ENCODE measurements around the gene FAM240B. TPM values are rescaled to one million over a fixed set of nuclear protein-coding genes. Genes with fewer than 3 reads are reported as not detected.

FAM240B gene
- not detected for total RNA-seq
- long read RNA-seq: 0 reads

GRCh38 chr9:38720083-38720745, at the start of gene FAM240B:
Gene FAM240B, minus strand, starts transcription at chr9:38720133. Its CDS starts 16,134 bp downstream, at chr9:38703999.
- no peak for DNase-seq
- intact Hi-C loops (cut with DNase I, micrococcal nuclease): no loop called here
- ATAC-seq: no peak

DNA sequence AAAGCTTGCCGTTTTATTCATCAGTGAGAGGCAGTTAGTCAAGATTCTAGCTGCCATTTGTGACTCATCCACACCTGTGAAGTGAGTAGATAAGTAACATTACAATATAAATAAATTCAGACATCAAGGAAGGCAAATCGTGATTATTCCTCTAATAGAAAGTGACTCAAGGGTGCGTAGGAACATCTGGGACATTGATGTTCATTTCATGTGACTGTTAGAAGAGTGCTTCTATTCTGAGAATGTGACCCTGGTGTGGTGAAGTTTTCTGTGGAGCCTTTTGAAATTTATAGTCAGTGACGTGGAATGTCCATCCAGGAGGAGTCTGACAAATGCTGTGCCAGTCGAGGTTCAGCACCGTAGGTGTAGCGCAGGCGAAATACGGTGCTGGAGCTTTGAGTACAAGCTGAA, 48.4 kb upstream of the FAM240B start:
- intact Hi-C loops (cut with DNase I, micrococcal nuclease): no loop called here
- ATAC-seq: no peak
- DNase-seq: no peak

GRCh38 chr9:38765101-38765500, 45.2 kb upstream of the FAM240B start:
- ATAC-seq: no peak
- intact Hi-C loops (cut with DNase I, micrococcal nuclease): no loop called here
- DNase-seq: no peak

DNA sequence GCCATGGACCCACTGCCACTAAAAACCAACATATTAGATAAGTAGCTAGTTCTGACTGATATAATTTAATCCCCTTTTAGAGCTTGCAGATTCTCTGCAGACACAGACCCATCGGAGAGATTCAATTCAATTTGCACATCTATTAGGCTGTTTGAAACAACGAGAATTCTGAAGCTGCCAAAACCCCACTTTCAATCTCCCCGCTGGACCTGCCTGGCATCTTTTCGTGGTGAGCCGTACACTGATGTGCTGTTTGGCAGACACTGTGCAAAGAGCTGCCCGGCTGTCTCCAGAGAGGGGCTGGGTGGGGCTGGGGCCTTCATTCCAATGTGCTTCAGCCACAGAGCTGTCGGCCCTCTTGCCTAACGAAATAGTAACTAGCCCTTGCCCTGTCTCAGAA, 42.1 kb upstream of the FAM240B start:
- no peak for DNase-seq
- intact Hi-C loops (cut with DNase I, micrococcal nuclease): no loop called here
- ATAC-seq: no peak

DNA sequence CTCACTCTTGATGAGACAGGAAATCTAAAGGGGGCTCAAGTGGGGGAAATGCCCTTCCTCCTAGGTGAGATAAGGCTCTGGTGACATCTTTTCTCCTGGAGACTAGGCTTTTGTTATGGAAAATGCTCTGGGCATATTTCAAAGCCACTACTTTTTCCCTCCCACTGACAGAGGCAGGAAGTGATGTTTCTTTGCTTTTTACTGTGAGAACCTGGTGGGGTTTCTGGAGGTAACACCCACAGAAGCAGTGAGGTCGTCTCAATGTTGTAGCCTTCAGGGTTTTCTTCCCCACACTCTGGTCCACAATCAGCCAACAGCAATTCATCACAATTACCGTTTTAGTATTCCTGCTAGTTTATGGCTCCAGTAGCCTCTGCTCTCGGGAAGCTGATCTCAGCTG, 41.4 kb upstream of the FAM240B start:
- DNase-seq: no peak

DNA sequence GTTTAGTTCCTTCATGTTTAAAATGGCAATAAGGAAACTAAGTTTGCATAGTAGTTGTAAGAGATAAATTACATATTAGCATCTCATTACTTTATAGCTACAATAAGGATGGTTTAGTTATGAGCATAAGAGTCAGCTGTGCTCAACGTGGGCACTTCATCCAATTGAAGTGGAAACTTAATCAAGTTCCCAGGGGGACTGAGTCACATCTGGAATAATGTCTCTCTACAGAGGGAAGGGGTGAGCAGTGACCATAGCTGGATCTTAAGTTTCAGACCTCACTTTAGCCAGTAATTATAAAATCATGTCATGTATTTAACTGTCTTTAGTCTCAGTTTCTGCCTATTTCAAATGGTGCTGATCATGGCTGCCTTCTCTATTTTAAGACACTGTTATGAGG, 36.8 kb upstream of the FAM240B start:
- intact Hi-C loops (cut with DNase I, micrococcal nuclease): no loop called here
- no peak for ATAC-seq
- DNase-seq: no peak

More for the DNA sequence above, 41.4 kb upstream of the FAM240B start:
- ATAC-seq: no peak
- intact Hi-C loops (cut with DNase I, micrococcal nuclease): no loop called here

DNA sequence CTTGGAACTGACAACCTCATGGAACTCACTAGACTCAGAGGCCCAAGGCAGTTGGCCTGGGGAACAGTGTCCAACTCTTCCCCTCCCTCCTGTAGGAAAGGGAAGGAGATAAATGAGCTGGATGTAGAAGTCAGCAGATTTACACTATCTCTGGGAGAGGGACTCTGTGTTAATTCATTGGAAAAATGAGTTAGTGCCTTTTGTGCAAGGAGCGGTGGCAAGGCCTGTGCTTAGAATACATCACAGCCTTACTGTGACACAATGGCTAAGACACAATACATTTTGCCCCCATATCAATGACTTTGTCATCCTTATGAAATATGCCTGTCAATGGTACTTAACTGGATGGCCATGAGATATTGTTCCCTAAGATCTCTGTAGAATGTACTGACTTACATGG, 28.0 kb upstream of the FAM240B start:
- no peak for ATAC-seq
- intact Hi-C loops (cut with DNase I, micrococcal nuclease): no loop called here
- DNase-seq: no peak

GRCh38 chr9:38747067-38747466, 27.1 kb upstream of the FAM240B start:
- ATAC-seq (no peak), DNase-seq (no peak)
- intact Hi-C loops (cut with DNase I, micrococcal nuclease): no loop called here

- no peak for ATAC-seq
- DNase-seq: no peak
- intact Hi-C loops (cut with DNase I, micrococcal nuclease): no loop called here
These were observed 26.4 kb upstream of the FAM240B start for GRCh38 chr9:38746303-38746702.

DNA sequence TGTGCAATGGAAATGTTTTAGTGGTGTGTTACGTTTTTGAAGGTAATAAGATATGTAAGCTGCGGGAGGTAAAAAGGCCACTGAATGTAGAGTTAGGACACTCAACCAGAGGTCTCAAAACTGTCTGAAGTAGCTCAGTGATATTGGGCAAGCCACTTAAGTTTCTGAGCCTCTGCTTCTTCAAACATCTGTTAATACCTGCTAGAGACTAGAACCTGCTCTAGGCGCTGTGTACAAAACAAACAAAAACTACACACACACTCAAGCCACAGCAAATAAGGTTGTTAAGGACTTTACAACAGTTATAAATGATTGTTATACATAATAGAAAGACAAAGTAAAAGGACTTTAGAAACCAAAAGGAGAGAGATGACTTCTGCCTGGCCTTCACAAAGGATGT, 24.6 kb upstream of the FAM240B start:
- intact Hi-C loops (cut with DNase I, micrococcal nuclease): no loop called here
- DNase-seq: no peak
- ATAC-seq: no peak

DNA sequence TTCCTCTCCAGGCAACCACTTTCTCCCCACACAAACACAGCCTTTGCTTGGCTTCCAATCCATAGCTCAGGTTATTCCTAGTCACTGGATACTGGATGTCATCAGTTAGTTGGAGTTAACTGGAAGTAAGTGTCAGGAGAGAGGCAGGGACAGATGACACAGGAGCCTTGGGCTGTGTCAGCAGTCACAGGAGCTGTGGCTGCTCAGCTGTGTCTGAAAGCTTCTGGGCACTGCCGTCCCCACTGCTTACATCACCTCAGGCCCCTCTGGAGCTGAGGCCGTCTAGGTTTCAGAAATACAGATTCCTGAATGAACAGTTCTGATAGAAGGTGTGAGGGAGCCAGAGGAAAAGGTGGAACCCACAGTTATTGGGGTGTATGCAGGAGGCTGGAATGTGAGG, 17.3 kb upstream of the FAM240B start:
- ATAC-seq: no peak
- no peak for DNase-seq
- intact Hi-C loops (cut with DNase I, micrococcal nuclease): no loop called here

- ATAC-seq: no peak
- intact Hi-C loops (cut with DNase I, micrococcal nuclease): no loop called here
- DNase-seq: no peak
These were observed 14.9 kb upstream of the FAM240B start for GRCh38 chr9:38734831-38735230.

- intact Hi-C loops (cut with DNase I, micrococcal nuclease): no loop called here
- ATAC-seq (no peak), DNase-seq (no peak)
These were observed 13.6 kb upstream of the FAM240B start for GRCh38 chr9:38733503-38733902.

- ATAC-seq (no peak), DNase-seq (no peak)
- intact Hi-C loops (cut with DNase I, micrococcal nuclease): no loop called here
These were observed 13.0 kb upstream of the FAM240B start for GRCh38 chr9:38732885-38733284.

DNA sequence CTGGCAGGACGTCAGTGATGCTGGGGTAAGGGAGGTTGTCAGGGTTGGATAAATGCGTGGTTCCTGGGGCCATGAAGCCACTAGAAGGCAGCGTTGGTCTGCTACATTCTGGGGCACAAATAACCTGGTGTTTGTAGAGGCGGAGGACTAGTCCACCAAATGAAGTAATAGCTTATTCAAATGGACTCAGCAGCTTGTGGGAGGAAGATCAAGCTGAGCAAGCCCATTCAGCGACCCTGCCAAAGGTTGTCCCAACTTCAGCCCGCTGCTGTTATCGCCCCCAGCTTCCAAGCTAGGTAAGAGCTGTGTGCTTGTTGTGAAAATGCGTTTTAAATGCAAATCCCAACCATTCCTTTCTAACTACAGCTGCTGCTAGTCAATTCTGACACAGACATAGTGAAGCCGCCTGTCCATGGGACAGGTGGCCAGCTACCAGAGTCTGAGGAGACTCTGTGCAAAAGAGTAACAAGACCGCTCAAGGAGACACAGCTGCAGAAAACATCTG, 7.6 kb upstream of the FAM240B start:
- ATAC-seq (peak; percentile 87), DNase-seq (peak in 1 of 2 donors; percentile 12)
- intact Hi-C loops (cut with DNase I, micrococcal nuclease): no loop called here

DNA sequence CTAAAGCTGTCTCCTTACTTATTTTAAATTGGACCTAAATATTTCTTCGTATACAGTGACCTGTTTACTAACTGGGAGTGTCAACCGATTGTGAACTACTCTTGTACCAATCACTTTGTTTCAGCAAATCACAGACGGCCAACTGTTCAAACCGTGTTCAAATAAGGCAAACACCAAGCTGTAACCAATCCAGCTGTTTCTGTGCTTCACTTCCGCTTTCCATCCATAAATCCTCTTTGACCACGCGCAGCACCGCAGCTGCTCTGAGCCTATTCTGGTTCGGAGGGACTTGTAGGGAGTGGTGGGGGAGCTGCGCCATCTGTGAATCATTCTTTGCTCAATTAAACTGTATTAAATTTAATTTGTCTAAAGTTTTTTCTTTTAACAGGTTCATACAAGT, 4.8 kb upstream of the FAM240B start:
- ATAC-seq: peak; percentile 82
- intact Hi-C loops (cut with DNase I, micrococcal nuclease): no loop called here
- peak; percentile 19 to 31 for DNase-seq

- intact Hi-C loops (cut with DNase I, micrococcal nuclease): no loop called here
- ATAC-seq: peak; percentile 93
- DNase-seq: no peak
These were observed 1.8 kb downstream of the FAM240B start for GRCh38 chr9:38718148-38718547.

DNA sequence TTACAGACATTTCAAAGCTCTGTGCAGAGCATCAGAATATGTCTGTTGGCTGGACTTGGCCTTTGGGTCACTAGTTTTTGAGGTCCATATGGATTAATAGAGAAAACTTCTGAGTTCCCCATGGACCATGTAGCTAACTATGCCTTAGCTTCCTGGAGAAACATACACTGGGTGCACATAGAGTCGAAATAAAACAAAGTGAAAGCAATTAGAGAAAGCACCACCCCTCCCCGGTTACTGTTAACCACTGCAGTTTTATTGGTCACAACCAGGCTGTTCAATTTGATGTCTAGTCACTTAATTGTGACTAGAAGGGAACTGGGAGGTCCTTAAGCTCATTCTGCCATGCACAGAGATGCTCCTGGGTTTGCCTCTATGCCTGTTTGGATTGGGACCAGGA, 4.2 kb downstream of the FAM240B start:
- intact Hi-C loops (cut with DNase I, micrococcal nuclease): no loop called here
- ATAC-seq: peak; percentile 79
- no peak for DNase-seq

DNA sequence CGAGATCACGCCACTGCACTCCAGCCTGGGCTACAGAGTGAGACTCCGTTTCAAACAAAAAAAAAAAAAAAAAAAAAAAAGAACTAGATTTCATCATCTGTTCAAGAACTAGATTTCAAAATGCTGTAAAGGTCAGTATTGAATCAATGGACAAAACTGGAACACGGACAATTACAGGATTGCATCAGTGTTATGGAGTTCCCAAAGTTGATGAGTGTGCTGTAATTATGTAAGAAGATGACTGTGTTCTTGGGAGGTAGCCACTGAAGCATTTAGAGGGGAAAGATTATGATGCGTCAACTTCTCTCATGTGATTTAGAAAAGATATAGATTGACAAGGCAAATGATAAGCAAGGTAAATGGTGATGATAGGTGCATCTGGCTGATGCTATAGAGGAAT, 6.5 kb downstream of the FAM240B start:
- ATAC-seq: no peak
- intact Hi-C loops (cut with DNase I, micrococcal nuclease): no loop called here

GRCh38 chr9:38708759-38709158, 11.2 kb downstream of the FAM240B start:
- no peak for ATAC-seq
- intact Hi-C loops (cut with DNase I, micrococcal nuclease): no loop called here

More for the DNA sequence above, 6.5 kb downstream of the FAM240B start:
- DNase-seq: no peak

More at GRCh38 chr9:38708759-38709158, 11.2 kb downstream of the FAM240B start:
- DNase-seq: no peak
